Natural killer cell treated with Interleukin-12 subunit alpha and Interleukin-12 subunit beta and Interleukin-15 and Interleukin-18, amount 100 ng/mL, for 72 hours (primary cell): ENCODE data around the gene DUSP2. TPM values are rescaled to one million over a fixed set of nuclear protein-coding genes. Genes with fewer than 3 reads are reported as not detected.

Source experiments
- ATAC-seq, 2 donors: fragments of 150-1000 bp; cut with Tn5 transposase in 1 of 2; sonication (Bioruptor Pico), chemical (Tn5 transposase) in 1 of 2; 2 replicates each; pipeline ENCODE4 v1.10.0; 2021
- DNase-seq: peaks from one replicate; pipeline ENCODE4 v3.0.0; 2022; ENCODE audit warnings: low spot score
- H3K27ac Mint-ChIP-seq, 2 donors: 1 replicate in 1 of 2; 2 replicates in 1 of 2; pipeline ENCODE4 v1.8.0; 2022; ENCODE audit warnings: mixed read lengths in 2 of 2, mild to moderate bottlenecking in 1 of 2, moderate library complexity in 1 of 2
- H3K27me3 Mint-ChIP-seq, 2 donors: 1 replicate in 1 of 2; 2 replicates in 1 of 2; pipeline ENCODE4 v1.8.0; 2022; ENCODE audit warnings: mixed read lengths in 2 of 2
- H3K36me3 Mint-ChIP-seq: one replicate; pipeline ENCODE4 v1.8.0; 2022; ENCODE audit warnings: mixed read lengths
- H3K4me1 Mint-ChIP-seq, 2 donors: 1 replicate in 1 of 2; 2 replicates in 1 of 2; pipeline ENCODE4 v1.8.0; 2022; ENCODE audit warnings: low read depth in 2 of 2, mixed read lengths in 2 of 2, mild to moderate bottlenecking in 1 of 2
- H3K4me3 Mint-ChIP-seq: one replicate; pipeline ENCODE4 v1.8.0; 2022; ENCODE audit warnings: mixed read lengths
- H3K9me3 Mint-ChIP-seq: 2 replicates; pipeline ENCODE4 v1.8.0; 2022; ENCODE audit warnings: mixed read lengths
- total RNA-seq, 2 donors: library from RNA; stranded (reverse); gene quantifications; one replicate each; pipeline ENCODE4 v1.2.3, GENCODE V29; 2022

The DUSP2 gene
- total RNA-seq, 2 donors from 2014 or later = 30.9 to 52.0 TPM

- Mint-ChIP-seq H3K4me1 (no peaks in the 10 kb centered on the region), H3K36me3 (no peaks in the 10 kb centered on the region), H3K4me3 (no peak overlapping the region), H3K9me3 (no peaks in the 10 kb centered on the region), H3K27ac (no peak overlapping the region), H3K27me3 (no peaks in the 10 kb centered on the region)
- no peak for ATAC-seq
- DNase-seq = peak; percentile 57
Measured at GRCh38 chr2:96108151-96108540, 37.1 kb downstream of the DUSP2 start.

GRCh38 chr2:96107708-96108065 lies 37.6 kb downstream of the DUSP2 start:
- Mint-ChIP-seq H3K27ac (no peak overlapping the region), H3K36me3 (no peaks in the 10 kb centered on the region)

GRCh38 chr2:96106991-96107707 lies 38.1 kb downstream of the DUSP2 start:
- Mint-ChIP-seq H3K27ac (no peak overlapping the region), H3K4me3 (no peak overlapping the region), H3K27me3 (no peaks in the 10 kb centered on the region), H3K36me3 (no peaks in the 10 kb centered on the region), H3K9me3 (no peaks in the 10 kb centered on the region), H3K4me1 (no peaks in the 10 kb centered on the region)
- no peak for ATAC-seq
- peak; percentile 44 for DNase-seq

More at GRCh38 chr2:96107708-96108065, 37.6 kb downstream of the DUSP2 start:
- ATAC-seq (no peak), DNase-seq (no peak)
- Mint-ChIP-seq H3K27me3 (no peaks in the 10 kb centered on the region), H3K4me1 (no peaks in the 10 kb centered on the region), H3K9me3 (no peaks in the 10 kb centered on the region), H3K4me3 (no peak overlapping the region)

DNA sequence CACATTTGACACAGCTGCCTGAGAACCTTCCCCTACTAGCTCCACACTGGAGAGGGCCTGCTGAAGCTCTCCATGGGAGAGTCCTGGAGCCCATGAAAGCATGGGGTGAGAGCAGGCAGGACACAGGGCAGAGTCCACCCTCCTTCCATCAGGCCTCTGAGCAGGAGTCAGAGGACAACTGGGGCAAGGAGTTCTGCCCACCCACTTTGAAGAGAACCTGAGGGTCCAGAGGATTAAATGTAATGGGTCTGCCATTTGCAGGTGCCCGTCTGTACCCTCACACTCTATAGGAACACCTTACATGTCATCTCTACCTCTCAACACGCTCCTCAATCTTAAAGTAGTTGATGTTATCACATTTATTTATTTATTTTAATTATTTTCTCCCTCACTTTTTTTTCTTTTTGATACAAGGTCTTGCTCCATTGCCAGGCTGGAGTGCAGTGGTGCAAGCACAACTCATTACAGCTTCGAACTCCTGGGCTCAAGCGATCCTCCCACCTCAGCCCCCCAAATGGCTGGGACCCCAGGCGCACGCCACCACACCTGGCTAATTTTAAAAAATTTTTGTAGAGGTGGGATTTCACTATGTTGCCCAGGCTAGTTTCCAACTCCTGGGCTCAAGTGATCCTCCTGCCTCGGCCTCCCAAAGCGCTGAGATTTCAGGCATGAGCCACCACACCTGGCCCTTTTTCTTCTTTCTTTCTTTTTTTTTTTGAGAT lies 39.1 kb downstream of the DUSP2 start:
- no peak overlapping the region for H3K27ac Mint-ChIP-seq
- DNase-seq (peak; percentile 41), ATAC-seq (no peak)
- no peaks in the 10 kb centered on the region for H3K27me3 Mint-ChIP-seq
- H3K36me3 Mint-ChIP-seq = no peaks in the 10 kb centered on the region
- H3K4me3 Mint-ChIP-seq = no peak overlapping the region
- H3K4me1 Mint-ChIP-seq = no peaks in the 10 kb centered on the region
- no peaks in the 10 kb centered on the region for H3K9me3 Mint-ChIP-seq

GRCh38 chr2:96105152-96105915 lies 39.9 kb downstream of the DUSP2 start:
- H3K27ac Mint-ChIP-seq = no peak overlapping the region
- no peaks in the 10 kb centered on the region for H3K27me3 Mint-ChIP-seq
- H3K4me1 Mint-ChIP-seq = no peaks in the 10 kb centered on the region
- H3K9me3 Mint-ChIP-seq = no peaks in the 10 kb centered on the region
- no peaks in the 10 kb centered on the region for H3K36me3 Mint-ChIP-seq
- peak; percentile 34 for DNase-seq
- H3K4me3 Mint-ChIP-seq = no peak overlapping the region
- ATAC-seq = no peak

- Mint-ChIP-seq H3K4me3 (no peak overlapping the region), H3K27me3 (no peaks in the 10 kb centered on the region), H3K27ac (no peak overlapping the region), H3K9me3 (no peaks in the 10 kb centered on the region), H3K36me3 (no peaks in the 10 kb centered on the region), H3K4me1 (no peaks in the 10 kb centered on the region)
- no peak for ATAC-seq
- DNase-seq = peak; percentile 54
Measured at GRCh38 chr2:96104487-96104861, 40.8 kb downstream of the DUSP2 start.

DNA sequence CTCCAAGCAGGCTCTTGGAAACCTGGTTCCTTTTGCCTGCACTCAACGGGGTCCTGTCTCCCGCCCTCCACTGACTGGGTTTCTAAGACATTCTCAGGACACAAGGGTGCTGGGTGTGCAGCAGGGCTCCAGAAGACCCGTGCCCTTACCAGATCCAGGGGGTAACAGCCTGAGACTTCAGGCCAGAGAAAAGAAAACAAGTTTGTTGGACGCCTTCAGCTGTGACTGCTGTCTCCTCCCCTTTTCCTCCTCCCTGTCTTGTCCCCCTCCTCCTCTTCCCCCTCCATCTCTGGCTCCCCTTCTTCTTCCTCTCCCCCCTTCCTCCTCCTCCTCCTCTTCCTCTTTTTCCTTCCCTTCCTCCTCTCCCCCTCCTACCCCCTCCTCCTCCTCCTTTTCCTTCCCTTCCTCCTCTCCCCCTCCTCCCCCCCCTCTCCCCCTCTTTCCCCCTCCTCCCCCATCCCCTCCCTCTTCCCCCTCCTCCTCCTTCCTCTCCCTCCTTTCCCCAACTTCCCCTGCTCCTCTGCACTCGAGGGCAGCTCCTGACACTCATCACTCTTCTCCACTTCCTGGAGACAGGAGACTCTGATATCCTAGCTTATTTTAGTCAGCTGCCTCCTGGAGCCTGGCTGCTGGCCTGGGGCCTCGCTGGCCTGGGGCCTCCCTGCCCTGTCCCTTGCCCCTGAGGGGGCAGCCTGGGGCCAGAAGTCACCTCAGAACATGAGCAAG lies 41.3 kb downstream of the DUSP2 start:
- H3K27me3 Mint-ChIP-seq = no peaks in the 10 kb centered on the region
- H3K36me3 Mint-ChIP-seq = no peaks in the 10 kb centered on the region
- H3K4me3 Mint-ChIP-seq = no peak overlapping the region
- H3K4me1 Mint-ChIP-seq = no peaks in the 10 kb centered on the region
- H3K9me3 Mint-ChIP-seq = no peaks in the 10 kb centered on the region
- DNase-seq (no peak), ATAC-seq (no peak)
- H3K27ac Mint-ChIP-seq = no peak overlapping the region

DNA sequence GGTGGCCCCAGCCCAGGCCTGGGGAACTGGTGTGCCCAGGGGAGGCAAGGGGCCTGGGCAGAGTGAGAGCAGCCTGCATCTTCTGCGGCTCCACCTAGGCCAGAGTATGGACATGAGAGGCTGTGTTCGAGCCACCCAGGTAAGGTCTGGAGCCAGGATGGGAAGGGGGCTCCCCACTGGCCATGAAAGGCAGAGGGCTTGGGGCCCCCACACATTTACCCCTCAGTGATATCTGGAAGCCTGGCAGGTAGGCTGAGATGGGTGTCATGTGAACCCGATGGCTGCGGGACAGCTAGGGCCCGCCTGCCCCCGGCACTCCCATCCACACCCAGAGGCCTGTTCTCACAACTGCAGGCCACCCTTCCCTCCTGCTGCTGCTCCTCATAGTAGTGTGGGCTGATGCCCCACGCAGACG lies 42.0 kb downstream of the DUSP2 start:
- Mint-ChIP-seq H3K27ac (no peak overlapping the region), H3K9me3 (no peaks in the 10 kb centered on the region), H3K4me1 (no peaks in the 10 kb centered on the region), H3K27me3 (no peaks in the 10 kb centered on the region), H3K4me3 (no peak overlapping the region), H3K36me3 (no peaks in the 10 kb centered on the region)
- ATAC-seq (no peak), DNase-seq (peak; percentile 56)

- Mint-ChIP-seq H3K9me3 (no peaks in the 10 kb centered on the region), H3K4me1 (no peaks in the 10 kb centered on the region), H3K27me3 (no peaks in the 10 kb centered on the region), H3K4me3 (no peak overlapping the region), H3K36me3 (no peaks in the 10 kb centered on the region), H3K27ac (no peak overlapping the region)
- peak; percentile 49 for DNase-seq
- ATAC-seq = no peak
Measured at GRCh38 chr2:96102596-96103186, 42.5 kb downstream of the DUSP2 start.

DNA sequence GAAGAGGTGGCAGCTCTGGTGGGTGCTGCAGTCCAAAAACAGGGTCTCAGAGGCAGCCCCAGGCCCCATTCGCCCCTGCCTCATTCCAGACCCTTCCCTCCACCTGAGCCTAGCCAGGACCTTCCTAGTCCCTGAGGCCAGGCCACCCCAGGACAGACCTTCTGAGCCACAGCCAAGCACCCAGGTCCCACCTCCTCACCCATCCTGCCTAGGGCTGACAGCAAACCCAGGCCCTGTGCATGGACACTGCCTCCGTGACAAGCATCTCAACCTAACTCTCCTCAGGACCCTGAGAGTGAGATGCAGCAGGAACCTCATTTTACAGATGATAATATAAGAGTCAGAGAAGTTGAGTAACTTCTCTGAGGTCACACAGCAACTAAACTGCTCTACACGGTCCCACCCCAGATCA lies 44.3 kb downstream of the DUSP2 start:
- DNase-seq (peak; percentile 51), ATAC-seq (no peak)
- Mint-ChIP-seq H3K4me1 (no peaks in the 10 kb centered on the region), H3K4me3 (no peak overlapping the region), H3K27me3 (peaks cover 0 to 3% of the 10 kb centered on the region in 2 donors), H3K27ac (no peak overlapping the region), H3K36me3 (no peaks in the 10 kb centered on the region), H3K9me3 (no peaks in the 10 kb centered on the region)

- H3K9me3 Mint-ChIP-seq = no peaks in the 10 kb centered on the region
- DNase-seq (no peak), ATAC-seq (no peak)
- peaks cover 4 to 7% of the 10 kb centered on the region in 2 donors for H3K27me3 Mint-ChIP-seq
- no peaks in the 10 kb centered on the region for H3K36me3 Mint-ChIP-seq
- H3K4me3 Mint-ChIP-seq = no peak overlapping the region
- no peaks in the 10 kb centered on the region for H3K4me1 Mint-ChIP-seq
- no peak overlapping the region for H3K27ac Mint-ChIP-seq
Measured at GRCh38 chr2:96099861-96100798, 45.1 kb downstream of the DUSP2 start.

GRCh38 chr2:96098900-96099590 lies 46.2 kb downstream of the DUSP2 start:
- H3K9me3 Mint-ChIP-seq = no peaks in the 10 kb centered on the region
- H3K27me3 Mint-ChIP-seq = peaks cover 4 to 10% of the 10 kb centered on the region in 2 donors
- no peaks in the 10 kb centered on the region for H3K4me1 Mint-ChIP-seq
- H3K27ac Mint-ChIP-seq = no peak overlapping the region
- no peak overlapping the region for H3K4me3 Mint-ChIP-seq
- ATAC-seq (no peak), DNase-seq (no peak)
- H3K36me3 Mint-ChIP-seq = no peaks in the 10 kb centered on the region
